ENCODE measurements around the gene PRKX. TPM values are rescaled to one million over a fixed set of nuclear protein-coding genes. Genes with fewer than 3 reads are reported as not detected.
"Not testable (repeated sequence)": the region's sequence is repeated elsewhere in the genome, so short reads cannot be mapped to it uniquely, and the experiment has no call there.

The PRKX gene
- total RNA-seq, 1 donor from 2014 or later, result 17.1 TPM

DNA sequence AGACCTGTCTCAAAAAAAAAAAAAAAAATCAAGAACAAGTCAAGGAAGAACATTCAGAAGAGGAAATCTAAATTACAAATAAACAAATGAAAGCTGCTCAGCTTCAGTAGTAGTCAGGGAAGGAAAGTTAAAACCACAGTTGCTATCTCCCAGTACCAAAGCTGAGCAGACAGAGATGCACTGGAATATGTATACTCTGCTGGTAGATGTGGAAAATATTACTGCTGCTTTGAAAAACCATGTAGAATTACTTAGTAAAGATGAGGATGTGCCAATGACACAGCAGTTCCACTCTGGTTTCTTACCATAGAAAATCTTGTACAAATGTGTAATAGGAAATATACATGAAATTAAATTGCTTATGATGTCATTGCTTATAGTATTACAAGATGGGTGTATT is 25.1 kb upstream of the PRKX start:
- H3K27ac Mint-ChIP-seq (ENCODE audit: unreplicated experiment), result no peak overlapping the region
- no peak for TF ChIP-seq CTCF (IDR thresholded peaks at IDR 0.05)
- H3K4me3 Mint-ChIP-seq (ENCODE audit: unreplicated experiment), result no peak overlapping the region
- H3K36me3 Mint-ChIP-seq (ENCODE audit: low read depth), result peaks cover 3% of the 10 kb centered on the region
- no peak for DNase-seq (ENCODE audit: low spot score)
- H3K27me3 Mint-ChIP-seq (ENCODE audit: low read depth), result peaks cover 9% of the 10 kb centered on the region
- H3K9me3 Mint-ChIP-seq (ENCODE audit: low read depth), result peaks cover 9% of the 10 kb centered on the region
- no peaks in the 10 kb centered on the region for H3K4me1 Mint-ChIP-seq (ENCODE audit: low read depth)

- not testable (repeated sequence) for DNase-seq (ENCODE audit: low spot score); H3K27ac Mint-ChIP-seq (ENCODE audit: unreplicated experiment); H3K27me3 Mint-ChIP-seq (ENCODE audit: low read depth); H3K4me1 Mint-ChIP-seq (ENCODE audit: low read depth); H3K9me3 Mint-ChIP-seq (ENCODE audit: low read depth); H3K36me3 Mint-ChIP-seq (ENCODE audit: low read depth); H3K4me3 Mint-ChIP-seq (ENCODE audit: unreplicated experiment)
Observed at GRCh38 chrX:3736536-3736935, 23.1 kb upstream of the PRKX start.

DNA sequence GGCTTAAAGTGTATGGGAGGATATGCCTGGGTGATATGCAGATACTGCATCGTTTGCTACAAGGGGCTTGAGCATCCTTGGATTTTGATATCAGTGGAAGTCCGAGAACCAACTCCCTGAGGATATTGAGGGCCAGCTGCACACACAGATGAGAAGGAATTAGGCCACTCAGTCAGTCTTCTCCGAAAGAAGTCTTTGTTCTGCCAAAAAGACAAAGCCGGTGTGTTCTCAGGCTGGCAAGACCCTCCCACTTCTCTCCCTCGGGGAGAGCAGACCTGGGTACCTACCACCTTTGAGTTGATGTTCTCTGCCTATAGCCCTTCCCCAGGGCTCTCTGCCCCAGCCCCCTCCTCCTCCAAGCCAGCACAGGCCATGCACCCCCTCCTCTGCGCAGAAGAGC is 22.4 kb upstream of the PRKX start:
- H3K4me3 Mint-ChIP-seq (ENCODE audit: unreplicated experiment); H3K27me3 Mint-ChIP-seq (ENCODE audit: low read depth); DNase-seq (ENCODE audit: low spot score); H3K4me1 Mint-ChIP-seq (ENCODE audit: low read depth); H3K9me3 Mint-ChIP-seq (ENCODE audit: low read depth); H3K36me3 Mint-ChIP-seq (ENCODE audit: low read depth); H3K27ac Mint-ChIP-seq (ENCODE audit: unreplicated experiment): not testable (repeated sequence)

DNA sequence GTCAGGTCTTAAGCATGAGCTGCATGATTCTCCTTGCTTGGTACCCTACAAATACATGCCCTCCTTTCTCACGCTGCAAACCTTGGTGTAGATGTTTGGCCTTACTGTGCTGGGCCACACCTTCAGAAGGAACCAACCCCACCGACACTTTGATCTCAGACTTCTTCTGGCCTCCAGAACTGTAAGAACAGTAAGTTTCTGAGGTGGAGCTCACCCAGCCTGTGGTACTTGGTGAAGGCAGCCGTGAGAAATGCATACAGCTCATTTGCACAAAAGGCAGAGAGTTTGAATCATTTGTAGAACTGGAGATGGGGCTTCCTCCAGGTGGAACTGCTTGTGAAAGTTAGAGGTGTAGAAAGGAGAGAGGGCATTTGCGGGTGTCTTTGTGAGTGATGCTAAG is 21.0 kb upstream of the PRKX start:
- H3K4me1 Mint-ChIP-seq (ENCODE audit: low read depth); H3K9me3 Mint-ChIP-seq (ENCODE audit: low read depth): not testable (repeated sequence)

GRCh38 chrX:3733043-3733430 is 19.6 kb upstream of the PRKX start:
- DNase-seq (ENCODE audit: low spot score), result no peak
- Mint-ChIP-seq H3K9me3 (ENCODE audit: low read depth) (no peaks in the 10 kb centered on the region), H3K4me3 (ENCODE audit: unreplicated experiment) (no peak overlapping the region), H3K36me3 (ENCODE audit: low read depth) (no peaks in the 10 kb centered on the region), H3K27me3 (ENCODE audit: low read depth) (peaks cover 9% of the 10 kb centered on the region), H3K4me1 (ENCODE audit: low read depth) (no peaks in the 10 kb centered on the region), H3K27ac (ENCODE audit: unreplicated experiment) (no peak overlapping the region)
- TF ChIP-seq CTCF (IDR thresholded peaks at IDR 0.05), result no peak

More for the DNA sequence above, 21.0 kb upstream of the PRKX start:
- H3K36me3 Mint-ChIP-seq (ENCODE audit: low read depth); H3K4me3 Mint-ChIP-seq (ENCODE audit: unreplicated experiment); DNase-seq (ENCODE audit: low spot score); H3K27me3 Mint-ChIP-seq (ENCODE audit: low read depth); H3K27ac Mint-ChIP-seq (ENCODE audit: unreplicated experiment): not testable (repeated sequence)

GRCh38 chrX:3732326-3733042 is 19.0 kb upstream of the PRKX start:
- not testable (repeated sequence) for H3K4me1 Mint-ChIP-seq (ENCODE audit: low read depth); DNase-seq (ENCODE audit: low spot score); H3K4me3 Mint-ChIP-seq (ENCODE audit: unreplicated experiment); H3K27ac Mint-ChIP-seq (ENCODE audit: unreplicated experiment); H3K9me3 Mint-ChIP-seq (ENCODE audit: low read depth); H3K27me3 Mint-ChIP-seq (ENCODE audit: low read depth); H3K36me3 Mint-ChIP-seq (ENCODE audit: low read depth)

GRCh38 chrX:3728454-3728853 is 15.0 kb upstream of the PRKX start:
- Mint-ChIP-seq H3K36me3 (ENCODE audit: low read depth) (no peaks in the 10 kb centered on the region), H3K4me1 (ENCODE audit: low read depth) (no peaks in the 10 kb centered on the region), H3K27me3 (ENCODE audit: low read depth) (no peaks in the 10 kb centered on the region), H3K4me3 (ENCODE audit: unreplicated experiment) (no peak overlapping the region), H3K27ac (ENCODE audit: unreplicated experiment) (no peak overlapping the region), H3K9me3 (ENCODE audit: low read depth) (no peaks in the 10 kb centered on the region)
- no peak for DNase-seq (ENCODE audit: low spot score)
- no peak for TF ChIP-seq CTCF (IDR thresholded peaks at IDR 0.05)

DNA sequence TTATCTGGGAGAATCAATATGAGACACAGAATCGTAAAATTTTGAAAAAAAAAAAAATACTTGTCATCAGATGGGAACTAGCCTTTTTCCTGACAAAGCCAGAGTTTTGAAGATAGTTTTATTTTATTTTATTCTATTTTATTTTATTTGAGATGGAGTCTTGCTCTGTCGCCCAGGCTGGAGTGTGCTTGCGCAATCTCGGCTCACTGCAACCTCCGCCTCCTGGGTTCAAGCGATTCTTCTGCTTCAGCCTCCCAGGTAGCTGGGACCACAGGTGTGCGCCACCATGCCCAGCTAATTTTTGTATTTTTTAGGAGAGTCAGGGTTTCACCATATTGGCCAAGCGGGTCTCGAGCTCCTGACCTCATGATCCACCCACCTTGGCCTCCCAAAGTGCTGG is 10.0 kb upstream of the PRKX start:
- not testable (repeated sequence) for H3K4me3 Mint-ChIP-seq (ENCODE audit: unreplicated experiment); H3K27ac Mint-ChIP-seq (ENCODE audit: unreplicated experiment); DNase-seq (ENCODE audit: low spot score); H3K27me3 Mint-ChIP-seq (ENCODE audit: low read depth); H3K4me1 Mint-ChIP-seq (ENCODE audit: low read depth); H3K36me3 Mint-ChIP-seq (ENCODE audit: low read depth); H3K9me3 Mint-ChIP-seq (ENCODE audit: low read depth)
